Stomach (tissue), 4 donors: ENCODE results near the gene MAP3K20.

Experiments
- EP300 ChIP-seq: sonication (generic); formaldehyde crosslinking; IDR thresholded peaks from one replicate; pipeline ENCODE4 v1.6.1; 2017; ENCODE audit warnings: antibody characterized with exemption
- POLR2AphosphoS5 ChIP-seq, 3 donors: sonication (generic); formaldehyde crosslinking; IDR thresholded peaks; one replicate each; pipeline ENCODE4 v1.6.1; 2016; ENCODE audit warnings: antibody characterized with exemption in 3 of 3
- TF ChIP-seq, protein P1 (sequence below), 7 experiments: fragments of 450-650 bp in 4 of 7; fragments of 200-600 bp in 3 of 7; sonication (generic) in 3 of 7; IDR thresholded peaks; one replicate each; pipeline ENCODE4 v1.5.1; 2016 to 2019; ENCODE audit warnings: antibody characterized with exemption in 7 of 7, control low read depth in 2 of 7, mild to moderate bottlenecking in 1 of 7

DNA sequence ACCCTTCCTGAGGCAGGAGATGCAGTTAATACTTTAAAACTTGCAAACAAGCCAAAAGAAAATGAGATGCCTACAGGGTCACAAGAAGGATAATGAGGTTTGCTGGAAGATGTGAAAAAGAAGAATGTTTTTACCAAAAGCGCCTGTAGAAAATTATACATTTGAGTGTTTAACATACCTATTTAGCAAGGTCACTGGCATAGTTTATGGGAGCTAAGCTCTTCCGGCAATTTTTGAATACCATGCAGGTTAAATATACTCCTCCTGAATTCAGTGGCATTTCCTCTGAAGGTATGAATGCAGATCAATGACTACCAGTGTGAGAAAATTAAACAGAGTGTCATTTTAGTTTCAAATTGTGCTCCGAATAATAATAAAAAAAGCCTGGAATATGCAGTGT lies 21.2 kb upstream of the MAP3K20 start:
- TF ChIP-seq, protein P1, sequence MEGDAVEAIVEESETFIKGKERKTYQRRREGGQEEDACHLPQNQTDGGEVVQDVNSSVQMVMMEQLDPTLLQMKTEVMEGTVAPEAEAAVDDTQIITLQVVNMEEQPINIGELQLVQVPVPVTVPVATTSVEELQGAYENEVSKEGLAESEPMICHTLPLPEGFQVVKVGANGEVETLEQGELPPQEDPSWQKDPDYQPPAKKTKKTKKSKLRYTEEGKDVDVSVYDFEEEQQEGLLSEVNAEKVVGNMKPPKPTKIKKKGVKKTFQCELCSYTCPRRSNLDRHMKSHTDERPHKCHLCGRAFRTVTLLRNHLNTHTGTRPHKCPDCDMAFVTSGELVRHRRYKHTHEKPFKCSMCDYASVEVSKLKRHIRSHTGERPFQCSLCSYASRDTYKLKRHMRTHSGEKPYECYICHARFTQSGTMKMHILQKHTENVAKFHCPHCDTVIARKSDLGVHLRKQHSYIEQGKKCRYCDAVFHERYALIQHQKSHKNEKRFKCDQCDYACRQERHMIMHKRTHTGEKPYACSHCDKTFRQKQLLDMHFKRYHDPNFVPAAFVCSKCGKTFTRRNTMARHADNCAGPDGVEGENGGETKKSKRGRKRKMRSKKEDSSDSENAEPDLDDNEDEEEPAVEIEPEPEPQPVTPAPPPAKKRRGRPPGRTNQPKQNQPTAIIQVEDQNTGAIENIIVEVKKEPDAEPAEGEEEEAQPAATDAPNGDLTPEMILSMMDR (IDR thresholded peaks at IDR 0.05) = no peak
- TF ChIP-seq EP300 = no peak
- TF ChIP-seq POLR2AphosphoS5 (IDR thresholded peaks at IDR 0.05) = no peak
